Type B pancreatic cell (in vitro differentiated cells): ENCODE results near the gene MGAT5. TPM values are rescaled to one million over a fixed set of nuclear protein-coding genes. Genes with fewer than 3 reads are reported as not detected.

Experiments
- DNase-seq: peaks from one replicate; pipeline ENCODE4 v3.0.0; 2021; ENCODE audit warnings: mixed read lengths; ENCODE audit not compliant: unreplicated experiment; ENCODE audit errors: extremely low spot score
- H3K27ac Mint-ChIP-seq: 2 replicates; pipeline ENCODE4 v1.8.0; 2021; ENCODE audit warnings: mild to moderate bottlenecking, mixed read lengths
- H3K27me3 Mint-ChIP-seq: 2 replicates; pipeline ENCODE4 v1.8.0; 2021; ENCODE audit warnings: mixed read lengths
- H3K36me3 Mint-ChIP-seq: 2 replicates; pipeline ENCODE4 v1.8.0; 2021; ENCODE audit warnings: mixed read lengths
- H3K4me1 Mint-ChIP-seq: one replicate; pipeline ENCODE4 v1.8.0; 2021; ENCODE audit warnings: mixed read lengths; ENCODE audit not compliant: unreplicated experiment
- H3K4me3 Mint-ChIP-seq: 2 replicates; pipeline ENCODE4 v1.8.0; 2021; ENCODE audit warnings: mild to moderate bottlenecking, mixed read lengths
- H3K9me3 Mint-ChIP-seq: 2 replicates; pipeline ENCODE4 v1.8.0; 2021; ENCODE audit warnings: mixed read lengths
- CTCF ChIP-seq: fragments of 200-600 bp; sonication (generic); conservative IDR thresholded peaks from 2 replicates; pipeline ENCODE4 v1.5.0; 2021; ENCODE audit warnings: antibody characterized with exemption, mild to moderate bottlenecking
- total RNA-seq: library from RNA; stranded (reverse); gene quantifications from 2 replicates; pipeline ENCODE4 v1.2.1, GENCODE V29; 2021; ENCODE audit warnings: low replicate concordance

The MGAT5 gene
- total RNA-seq, 1 donor from 2014 or later = 37.2 TPM

DNA sequence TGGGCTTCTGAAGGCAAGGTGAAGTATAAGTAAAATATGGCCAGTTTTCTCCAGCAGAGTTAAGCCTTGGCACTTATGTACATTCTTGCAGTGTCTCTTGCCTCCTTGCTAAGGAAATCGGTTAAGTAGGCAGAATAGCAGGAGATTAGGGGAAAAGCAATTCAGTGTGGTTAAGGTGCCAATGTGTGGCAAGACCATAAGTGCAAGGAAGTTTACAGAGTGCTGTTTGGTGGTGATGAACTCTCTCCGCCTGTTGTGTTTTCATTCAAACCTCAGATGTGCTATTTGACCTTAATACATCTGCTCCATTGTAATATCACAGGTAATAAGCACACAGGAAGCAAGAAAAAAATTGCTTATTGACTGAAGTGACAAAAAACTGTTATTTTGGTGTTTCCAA lies 156.1 kb downstream of the MGAT5 start:
- Mint-ChIP-seq H3K27ac (no peak overlapping the region), H3K27me3 (no peaks in the 10 kb centered on the region), H3K4me3 (no peak overlapping the region), H3K36me3 (no peaks in the 10 kb centered on the region), H3K4me1 (peaks cover 17% of the 10 kb centered on the region), H3K9me3 (no peaks in the 10 kb centered on the region)
- TF ChIP-seq CTCF = no peak
- DNase-seq = no peak

DNA sequence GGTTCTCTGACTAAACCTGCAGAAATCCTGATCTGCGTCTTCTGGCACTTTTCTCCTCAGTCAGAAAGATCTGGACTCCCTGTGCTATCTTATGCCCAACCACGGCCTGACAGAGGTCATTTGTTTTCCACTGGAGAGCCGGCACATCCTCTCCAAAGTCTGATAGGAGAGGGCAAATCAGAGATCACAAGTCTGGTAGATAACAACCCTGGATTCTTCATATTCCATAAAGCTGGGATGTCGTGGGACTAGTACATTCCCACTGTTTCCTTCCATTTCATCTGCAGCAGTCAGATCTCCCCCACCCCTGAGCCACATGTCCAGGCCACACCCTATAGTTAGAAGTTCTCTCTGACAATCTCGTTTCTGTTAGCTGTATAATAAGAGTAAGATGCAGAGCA lies 157.0 kb downstream of the MGAT5 start:
- H3K36me3 Mint-ChIP-seq = no peaks in the 10 kb centered on the region
- H3K27ac Mint-ChIP-seq = no peak overlapping the region
- H3K27me3 Mint-ChIP-seq = no peaks in the 10 kb centered on the region
- H3K4me1 Mint-ChIP-seq = peaks cover 17% of the 10 kb centered on the region
- no peak for TF ChIP-seq CTCF
- DNase-seq = no peak
- H3K9me3 Mint-ChIP-seq = no peaks in the 10 kb centered on the region
- no peak overlapping the region for H3K4me3 Mint-ChIP-seq

GRCh38 chr2:134411279-134411827 lies 157.5 kb downstream of the MGAT5 start:
- H3K36me3 Mint-ChIP-seq = no peaks in the 10 kb centered on the region
- peak overlapping the region; percentile 39 for H3K27ac Mint-ChIP-seq
- peaks cover 17% of the 10 kb centered on the region for H3K4me1 Mint-ChIP-seq
- TF ChIP-seq CTCF = no peak
- no peak for DNase-seq
- H3K4me3 Mint-ChIP-seq = no peak overlapping the region
- H3K27me3 Mint-ChIP-seq = no peaks in the 10 kb centered on the region
- H3K9me3 Mint-ChIP-seq = no peaks in the 10 kb centered on the region

- peak overlapping the region; percentile 39 for H3K27ac Mint-ChIP-seq
- no peaks in the 10 kb centered on the region for H3K36me3 Mint-ChIP-seq
- H3K4me3 Mint-ChIP-seq = no peak overlapping the region
- peak; percentile 77 for TF ChIP-seq CTCF
- no peaks in the 10 kb centered on the region for H3K9me3 Mint-ChIP-seq
- H3K4me1 Mint-ChIP-seq = peaks cover 17% of the 10 kb centered on the region
- no peak for DNase-seq
- no peaks in the 10 kb centered on the region for H3K27me3 Mint-ChIP-seq
Observed at GRCh38 chr2:134411828-134412638, 158.2 kb downstream of the MGAT5 start.

GRCh38 chr2:134412639-134412999 lies 158.7 kb downstream of the MGAT5 start:
- no peak for TF ChIP-seq CTCF
- no peak overlapping the region for H3K4me3 Mint-ChIP-seq
- H3K36me3 Mint-ChIP-seq = no peaks in the 10 kb centered on the region
- H3K4me1 Mint-ChIP-seq = peaks cover 17% of the 10 kb centered on the region
- no peaks in the 10 kb centered on the region for H3K9me3 Mint-ChIP-seq
- DNase-seq = no peak
- peak overlapping the region; percentile 39 for H3K27ac Mint-ChIP-seq
- no peaks in the 10 kb centered on the region for H3K27me3 Mint-ChIP-seq
